Ovary (tissue), 3 donors: ENCODE data around the gene BUB1B.

Experiments
- CTCF ChIP-seq, 3 donors: fragments of 450-650 bp in 2 of 3; fragments of 200-600 bp in 1 of 3; IDR thresholded peaks; one replicate each; pipeline versions ENCODE4 v1.5.1 to v1.8.0; 2016 to 2022; ENCODE audit warnings: antibody characterized with exemption in 3 of 3, mild to moderate bottlenecking in 1 of 3
- EP300 ChIP-seq: sonication (generic); formaldehyde crosslinking; IDR thresholded peaks from one replicate; pipeline ENCODE4 v1.6.1; 2017; ENCODE audit warnings: antibody characterized with exemption
- POLR2A ChIP-seq: fragments of 450-650 bp; IDR thresholded peaks from one replicate; pipeline ENCODE4 v1.6.1; 2017; ENCODE audit warnings: antibody characterized with exemption, mild to moderate bottlenecking, moderate library complexity
- donor health status: DM: no; HTN: no; CAD: no.

GRCh38 chr15:40149339-40149738 is 11.5 kb upstream of the BUB1B start:
- TF ChIP-seq CTCF (IDR thresholded peaks at IDR 0.05) = no peak
- TF ChIP-seq EP300 = no peak
- no peak for TF ChIP-seq POLR2A
